ENCODE data around the gene C4orf50.

The C4orf50 gene

GRCh38 chr4:5976431-5976830, 41.8 kb downstream of the C4orf50 start:
- in situ Hi-C loops (cut with HindIII; ENCODE audit: low pct_unique_long_range_greater_than_20kb, low sequenced_read_pairs) = no loop called here
- DNase-seq (ENCODE audit: low read depth in 1 of 2, low spot score in 1 of 2) = no peak
- no peak for TF ChIP-seq JUND (IDR thresholded peaks at IDR 0.05; ENCODE audit: low read depth)

- in situ Hi-C loops (cut with HindIII; ENCODE audit: low pct_unique_long_range_greater_than_20kb, low sequenced_read_pairs) = no loop called here
- DNase-seq (ENCODE audit: low read depth in 1 of 2, low spot score in 1 of 2) = no peak
- no peak for TF ChIP-seq JUND (IDR thresholded peaks at IDR 0.05; ENCODE audit: low read depth)
Observed at GRCh38 chr4:5974321-5974720, 43.9 kb downstream of the C4orf50 start.

- DNase-seq (ENCODE audit: low read depth in 1 of 2, low spot score in 1 of 2) = no peak
- no peak for TF ChIP-seq JUND (IDR thresholded peaks at IDR 0.05; ENCODE audit: low read depth)
- in situ Hi-C loops (cut with HindIII; ENCODE audit: low pct_unique_long_range_greater_than_20kb, low sequenced_read_pairs) = no loop called here
Observed at GRCh38 chr4:5973486-5974220, 44.6 kb downstream of the C4orf50 start.

GRCh38 chr4:5973033-5973432, 45.2 kb downstream of the C4orf50 start:
- DNase-seq (ENCODE audit: low read depth in 1 of 2, low spot score in 1 of 2) = no peak
- in situ Hi-C loops (cut with HindIII; ENCODE audit: low pct_unique_long_range_greater_than_20kb, low sequenced_read_pairs) = no loop called here
- no peak for TF ChIP-seq JUND (IDR thresholded peaks at IDR 0.05; ENCODE audit: low read depth)

GRCh38 chr4:5972571-5972970, 45.7 kb downstream of the C4orf50 start:
- in situ Hi-C loops (cut with HindIII; ENCODE audit: low pct_unique_long_range_greater_than_20kb, low sequenced_read_pairs) = no loop called here
- no peak for TF ChIP-seq JUND (IDR thresholded peaks at IDR 0.05; ENCODE audit: low read depth)

GRCh38 chr4:5971078-5971450, 47.2 kb downstream of the C4orf50 start:
- no peak for TF ChIP-seq JUND (IDR thresholded peaks at IDR 0.05; ENCODE audit: low read depth)
- in situ Hi-C loops (cut with HindIII; ENCODE audit: low pct_unique_long_range_greater_than_20kb, low sequenced_read_pairs) = no loop called here
- DNase-seq (ENCODE audit: low read depth in 1 of 2, low spot score in 1 of 2) = no peak

More at GRCh38 chr4:5972571-5972970, 45.7 kb downstream of the C4orf50 start:
- DNase-seq (ENCODE audit: low read depth in 1 of 2, low spot score in 1 of 2) = no peak

GRCh38 chr4:5970381-5971077, 47.7 kb downstream of the C4orf50 start:
- in situ Hi-C loops (cut with HindIII; ENCODE audit: low pct_unique_long_range_greater_than_20kb, low sequenced_read_pairs) = no loop called here
- TF ChIP-seq JUND (IDR thresholded peaks at IDR 0.05; ENCODE audit: low read depth) = no peak
- no peak for DNase-seq (ENCODE audit: low read depth in 1 of 2, low spot score in 1 of 2)

- TF ChIP-seq JUND (IDR thresholded peaks at IDR 0.05; ENCODE audit: low read depth) = no peak
- DNase-seq (ENCODE audit: low read depth in 1 of 2, low spot score in 1 of 2) = no peak
- in situ Hi-C loops (cut with HindIII; ENCODE audit: low pct_unique_long_range_greater_than_20kb, low sequenced_read_pairs) = no loop called here
Observed at GRCh38 chr4:5969777-5970176, 48.5 kb downstream of the C4orf50 start.

- in situ Hi-C loops (cut with HindIII; ENCODE audit: low pct_unique_long_range_greater_than_20kb, low sequenced_read_pairs) = no loop called here
- no peak for DNase-seq (ENCODE audit: low read depth in 1 of 2, low spot score in 1 of 2)
- no peak for TF ChIP-seq JUND (IDR thresholded peaks at IDR 0.05; ENCODE audit: low read depth)
Observed at GRCh38 chr4:5969336-5969735, 48.9 kb downstream of the C4orf50 start.

GRCh38 chr4:5968246-5968645, 50.0 kb downstream of the C4orf50 start:
- TF ChIP-seq JUND (IDR thresholded peaks at IDR 0.05; ENCODE audit: low read depth) = no peak
- in situ Hi-C loops (cut with HindIII; ENCODE audit: low pct_unique_long_range_greater_than_20kb, low sequenced_read_pairs) = no loop called here
- no peak for DNase-seq (ENCODE audit: low read depth in 1 of 2, low spot score in 1 of 2)

GRCh38 chr4:5967783-5968182, 50.4 kb downstream of the C4orf50 start:
- peak in 1 of 2 experiments; percentile 32 for DNase-seq (ENCODE audit: low read depth in 1 of 2, low spot score in 1 of 2)
- in situ Hi-C loops (cut with HindIII; ENCODE audit: low pct_unique_long_range_greater_than_20kb, low sequenced_read_pairs) = no loop called here
- no peak for TF ChIP-seq JUND (IDR thresholded peaks at IDR 0.05; ENCODE audit: low read depth)

- TF ChIP-seq JUND (IDR thresholded peaks at IDR 0.05; ENCODE audit: low read depth) = no peak
- in situ Hi-C loops (cut with HindIII; ENCODE audit: low pct_unique_long_range_greater_than_20kb, low sequenced_read_pairs) = no loop called here
Observed at GRCh38 chr4:5965225-5965624, 53.0 kb downstream of the C4orf50 start.

GRCh38 chr4:5964030-5964429, 54.2 kb downstream of the C4orf50 start:
- in situ Hi-C loops (cut with HindIII; ENCODE audit: low pct_unique_long_range_greater_than_20kb, low sequenced_read_pairs) = no loop called here
- DNase-seq (ENCODE audit: low read depth in 1 of 2, low spot score in 1 of 2) = no peak
- TF ChIP-seq JUND (IDR thresholded peaks at IDR 0.05; ENCODE audit: low read depth) = no peak

More at GRCh38 chr4:5965225-5965624, 53.0 kb downstream of the C4orf50 start:
- no peak for DNase-seq (ENCODE audit: low read depth in 1 of 2, low spot score in 1 of 2)
